ENCODE data around the gene DENND2D. TPM values are rescaled to one million over a fixed set of nuclear protein-coding genes. Genes with fewer than 3 reads are reported as not detected.

DENND2D gene
- total and polyA plus RNA-seq, 2 donors (not counting 3 experiments of a cell fraction or from before 2014, with no cell fraction given): 0.41 to 1.00 TPM

- Histone ChIP-seq H3K4me2 (ENCODE audit: insufficient read depth, low read length) (no peak overlapping the region), H3K36me3 (ENCODE audit: control insufficient read depth in 2 of 2, extremely low read depth in 1 of 2, insufficient read depth in 2 of 2, low read length in 2 of 2) (peaks cover 2% of the 10 kb centered on the region in 2 experiments), H3K79me2 (ENCODE audit: control insufficient read depth, insufficient read depth, low read length) (peaks cover 8% of the 10 kb centered on the region), H4K20me1 (replicated peaks; ENCODE audit: control insufficient read depth, extremely low read depth, insufficient read depth, low read length) (no peaks in the 10 kb centered on the region), H3K4me3 (replicated peaks in 1 of 3; ENCODE audit: insufficient read depth in 1 of 3, low read depth in 1 of 3, low read length in 3 of 3) (no peak overlapping the region), H3K9me3 (replicated peaks; ENCODE audit: control insufficient read depth, insufficient read depth, low read length) (no peaks in the 10 kb centered on the region), H3K9me1 (replicated peaks; ENCODE audit: control insufficient read depth, extremely low read depth, insufficient read depth, low read length) (no peaks in the 10 kb centered on the region), H2AFZ (ENCODE audit: low read depth, low read length) (no peak overlapping the region), H3K27me3 (ENCODE audit: control insufficient read depth in 2 of 2, insufficient read depth in 2 of 2, low read length in 2 of 2) (no peaks in the 10 kb centered on the region), H3K4me1 (ENCODE audit: control insufficient read depth, extremely low read depth, insufficient read depth, low read length) (no peaks in the 10 kb centered on the region), H3K27ac (ENCODE audit: insufficient read depth, low read depth, low read length) (no peak overlapping the region), H3K9ac (replicated peaks; ENCODE audit: extremely low read depth, insufficient read depth, low read length) (no peak overlapping the region)
- POLR2A ChIA-PET: no interaction called here
- BruUV-seq (replicated peaks): no TSS peak
- intact Hi-C loops (cut with micrococcal nuclease) (no loop called here), dilution Hi-C loops (cut with MboI; ENCODE audit: extremely low pct_ligation_motif_present, low sequenced_read_pairs) (no loop called here)
- DNase-seq (ENCODE audit: low read depth, low spot score) (no peak), FAIRE-seq (no peak)
- TF ChIP-seq, protein P1, sequence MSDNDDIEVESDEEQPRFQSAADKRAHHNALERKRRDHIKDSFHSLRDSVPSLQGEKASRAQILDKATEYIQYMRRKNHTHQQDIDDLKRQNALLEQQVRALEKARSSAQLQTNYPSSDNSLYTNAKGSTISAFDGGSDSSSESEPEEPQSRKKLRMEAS (IDR thresholded peaks at IDR 0.05; ENCODE audit: insufficient read depth, insufficient read length): no peak
- no peak for TF ChIP-seq EZH2 (IDR thresholded peaks at IDR 0.05; ENCODE audit: borderline replicate concordance, low read depth, low read length, severe bottlenecking)
- TF ChIP-seq POLR2AphosphoS5 (IDR thresholded peaks at IDR 0.05; ENCODE audit: insufficient read depth, low read depth, low read length): no peak
- no peak for TF ChIP-seq FOS (IDR thresholded peaks at IDR 0.05; ENCODE audit: borderline replicate concordance, insufficient read depth, low read length)
- TF ChIP-seq JUN (IDR thresholded peaks at IDR 0.05; ENCODE audit: borderline replicate concordance, insufficient read depth, insufficient read length, low read depth): no peak
- no peak for TF ChIP-seq GATA2 (IDR thresholded peaks at IDR 0.05; ENCODE audit: insufficient read depth, insufficient read length, low read depth, low read length)
- CTCF ChIA-PET: interaction anchor here (1.8 kb wide), 1 partner anchor 8 kb away, joined by 4 read pairs; no protein-coding TSS in a partner anchor
These were observed 38.0 kb downstream of the DENND2D start for GRCh38 chr1:111162488-111162880.

- Histone ChIP-seq H3K27ac (ENCODE audit: insufficient read depth, low read depth, low read length) (no peak overlapping the region), H3K79me2 (ENCODE audit: control insufficient read depth, insufficient read depth, low read length) (peaks cover 13% of the 10 kb centered on the region), H3K9ac (replicated peaks; ENCODE audit: extremely low read depth, insufficient read depth, low read length) (no peak overlapping the region), H3K36me3 (ENCODE audit: control insufficient read depth in 2 of 2, extremely low read depth in 1 of 2, insufficient read depth in 2 of 2, low read length in 2 of 2) (peaks cover 2% of the 10 kb centered on the region in 2 experiments), H3K4me2 (ENCODE audit: insufficient read depth, low read length) (no peak overlapping the region), H3K9me1 (replicated peaks; ENCODE audit: control insufficient read depth, extremely low read depth, insufficient read depth, low read length) (no peaks in the 10 kb centered on the region), H3K4me1 (ENCODE audit: control insufficient read depth, extremely low read depth, insufficient read depth, low read length) (no peaks in the 10 kb centered on the region), H2AFZ (ENCODE audit: low read depth, low read length) (no peak overlapping the region), H4K20me1 (replicated peaks; ENCODE audit: control insufficient read depth, extremely low read depth, insufficient read depth, low read length) (no peaks in the 10 kb centered on the region), H3K27me3 (ENCODE audit: control insufficient read depth in 2 of 2, insufficient read depth in 2 of 2, low read length in 2 of 2) (no peaks in the 10 kb centered on the region), H3K9me3 (replicated peaks; ENCODE audit: control insufficient read depth, insufficient read depth, low read length) (no peaks in the 10 kb centered on the region), H3K4me3 (replicated peaks in 1 of 3; ENCODE audit: insufficient read depth in 1 of 3, low read depth in 1 of 3, low read length in 3 of 3) (no peak overlapping the region)
- intact Hi-C loops (cut with micrococcal nuclease) (no loop called here), dilution Hi-C loops (cut with MboI; ENCODE audit: extremely low pct_ligation_motif_present, low sequenced_read_pairs) (no loop called here)
- TF ChIP-seq MYC (IDR thresholded peaks at IDR 0.05; ENCODE audit: low read depth, low read length) (no peak), POLR2AphosphoS5 (IDR thresholded peaks at IDR 0.05; ENCODE audit: insufficient read depth, low read depth, low read length) (no peak)
- TF ChIP-seq, protein P2, sequence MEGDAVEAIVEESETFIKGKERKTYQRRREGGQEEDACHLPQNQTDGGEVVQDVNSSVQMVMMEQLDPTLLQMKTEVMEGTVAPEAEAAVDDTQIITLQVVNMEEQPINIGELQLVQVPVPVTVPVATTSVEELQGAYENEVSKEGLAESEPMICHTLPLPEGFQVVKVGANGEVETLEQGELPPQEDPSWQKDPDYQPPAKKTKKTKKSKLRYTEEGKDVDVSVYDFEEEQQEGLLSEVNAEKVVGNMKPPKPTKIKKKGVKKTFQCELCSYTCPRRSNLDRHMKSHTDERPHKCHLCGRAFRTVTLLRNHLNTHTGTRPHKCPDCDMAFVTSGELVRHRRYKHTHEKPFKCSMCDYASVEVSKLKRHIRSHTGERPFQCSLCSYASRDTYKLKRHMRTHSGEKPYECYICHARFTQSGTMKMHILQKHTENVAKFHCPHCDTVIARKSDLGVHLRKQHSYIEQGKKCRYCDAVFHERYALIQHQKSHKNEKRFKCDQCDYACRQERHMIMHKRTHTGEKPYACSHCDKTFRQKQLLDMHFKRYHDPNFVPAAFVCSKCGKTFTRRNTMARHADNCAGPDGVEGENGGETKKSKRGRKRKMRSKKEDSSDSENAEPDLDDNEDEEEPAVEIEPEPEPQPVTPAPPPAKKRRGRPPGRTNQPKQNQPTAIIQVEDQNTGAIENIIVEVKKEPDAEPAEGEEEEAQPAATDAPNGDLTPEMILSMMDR (IDR thresholded peaks at IDR 0.05; ENCODE audit: extremely low read depth in 1 of 2, insufficient read depth in 1 of 2, low read depth in 1 of 2, low read length in 2 of 2): no peak
- FAIRE-seq (no peak), DNase-seq (ENCODE audit: low read depth, low spot score) (no peak)
- ChIA-PET CTCF (interaction anchor here (1.8 kb wide), 1 partner anchor 8 kb away, joined by 4 read pairs; no protein-coding TSS in a partner anchor), POLR2A (no interaction called here)
- no TSS peak for BruUV-seq (replicated peaks)
These were observed 38.5 kb downstream of the DENND2D start for GRCh38 chr1:111161843-111162487.

All from endothelial cell of umbilical vein (primary cell).